GM21717 (cell line): ENCODE results near the gene LRMDA.
"Not testable (repeated sequence)": the region's sequence is repeated elsewhere in the genome, so short reads cannot be mapped to it uniquely, and the experiment has no call there.

Source experiments
- ATAC-seq: cut with Tn5 transposase; IDR thresholded peaks from one replicate; pipeline ENCODE4 v1.9.1; 2021; ENCODE audit warnings: mild to moderate bottlenecking, moderate library complexity; ENCODE audit not compliant: unreplicated experiment

LRMDA gene

DNA sequence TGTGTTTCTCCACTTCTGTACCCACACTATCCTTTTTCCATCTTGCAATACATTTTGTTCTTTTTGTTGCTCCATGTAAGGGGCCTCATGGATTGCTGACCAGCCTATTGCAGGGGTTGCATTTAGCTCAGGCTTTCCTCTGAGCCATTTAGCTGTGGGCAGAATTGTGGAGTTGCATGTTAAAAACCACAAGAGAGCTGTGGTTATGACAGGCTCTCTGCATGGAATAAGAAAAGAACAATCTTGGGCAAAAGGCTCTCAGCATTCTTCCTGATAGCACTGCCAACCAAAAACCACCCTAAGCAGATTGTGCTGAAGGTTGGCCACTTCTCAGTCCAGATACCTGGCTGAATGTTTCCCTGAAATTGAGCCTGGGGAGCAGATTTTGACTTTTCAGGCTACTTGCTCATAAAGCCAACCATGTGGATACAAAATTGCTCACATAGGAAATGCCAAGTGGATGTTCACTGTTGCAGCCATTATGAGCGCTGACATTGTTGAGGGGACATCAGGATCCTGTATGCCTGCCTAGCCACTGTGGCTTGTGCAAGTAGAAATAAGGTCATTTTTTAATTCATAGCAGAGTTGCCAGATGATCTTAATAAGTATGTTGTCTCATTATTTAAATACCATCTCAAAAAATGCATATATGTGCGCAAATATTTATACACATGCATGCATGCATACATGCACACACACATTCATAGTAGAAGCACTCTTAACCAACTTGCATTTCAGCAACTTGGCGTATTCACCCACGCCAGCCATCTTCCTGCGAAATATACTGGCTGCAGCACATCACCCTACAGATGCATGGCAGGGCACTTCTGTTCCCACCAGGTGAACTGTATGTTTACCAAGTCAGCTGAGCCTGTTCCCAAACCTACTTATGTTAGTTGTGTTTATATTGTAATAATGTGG lies 695.4 kb downstream of the LRMDA start:
- no peak for ATAC-seq

DNA sequence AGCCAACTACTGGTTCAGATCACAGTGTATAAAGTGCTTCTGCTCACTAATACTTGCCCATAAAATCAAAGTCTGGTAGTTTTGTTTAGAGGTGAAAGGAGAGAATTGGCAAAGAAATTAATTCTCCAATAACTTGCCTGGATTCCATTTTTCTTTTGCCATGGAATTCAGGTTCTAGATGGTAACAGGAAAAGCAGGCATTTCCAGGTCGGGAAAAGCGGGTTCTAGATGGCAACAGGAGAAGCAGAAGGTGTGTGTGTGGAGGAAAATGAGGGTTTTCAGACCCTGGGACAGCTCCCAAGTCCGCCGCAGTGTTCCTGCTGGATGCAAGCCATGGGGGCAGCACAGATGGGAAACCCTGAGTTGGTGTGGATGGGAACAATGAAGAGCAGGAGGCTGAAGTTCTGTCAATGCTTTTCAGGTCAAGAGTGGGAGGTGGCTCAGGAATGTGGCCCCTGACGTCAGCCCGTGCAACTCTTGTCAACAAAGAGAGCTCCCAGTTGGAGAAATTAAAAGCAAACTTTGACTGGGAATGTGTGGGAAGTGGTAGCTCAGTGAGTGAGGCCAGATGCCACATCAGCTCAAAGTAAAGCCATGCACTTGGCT lies 696.7 kb downstream of the LRMDA start:
- no peak for ATAC-seq

DNA sequence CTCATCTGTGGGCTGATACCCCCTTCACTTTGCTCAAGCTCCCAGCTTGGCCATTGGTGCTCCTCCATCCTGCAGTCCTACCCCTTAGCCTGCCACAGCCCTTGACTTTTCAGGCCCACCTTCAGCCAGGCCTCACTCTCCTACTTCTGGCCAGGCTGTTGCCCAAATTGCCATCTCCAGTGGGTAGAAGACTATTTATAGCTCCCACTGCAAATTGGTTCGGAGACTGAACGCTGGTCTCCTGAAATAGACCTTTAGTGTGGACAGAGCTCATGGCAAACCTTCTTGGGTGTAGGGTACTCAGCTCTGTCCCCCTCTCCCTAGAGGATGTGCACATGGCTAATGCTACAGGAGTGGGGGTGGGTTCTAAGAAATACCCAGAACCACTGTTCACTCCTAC lies 697.8 kb downstream of the LRMDA start:
- ATAC-seq: no peak

DNA sequence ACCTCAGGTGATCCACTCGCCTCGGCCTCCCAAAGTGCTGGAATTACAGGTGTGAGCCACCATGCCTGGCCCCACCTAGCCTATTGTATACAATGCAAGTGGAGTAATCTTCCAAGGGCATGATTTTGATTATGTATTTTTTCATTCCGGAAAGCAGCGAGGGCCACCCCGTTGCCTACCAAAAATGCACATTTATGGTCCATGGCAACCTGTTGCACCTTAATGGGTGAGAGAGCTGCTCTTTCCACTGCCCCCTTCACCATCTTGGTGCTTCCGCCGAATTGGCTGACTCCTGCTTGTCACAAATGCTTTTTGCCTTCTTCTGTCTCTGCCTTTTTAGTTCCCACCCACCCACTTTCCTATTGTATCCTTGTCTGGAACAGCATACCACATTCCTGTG lies 699.5 kb downstream of the LRMDA start:
- ATAC-seq: no peak

DNA sequence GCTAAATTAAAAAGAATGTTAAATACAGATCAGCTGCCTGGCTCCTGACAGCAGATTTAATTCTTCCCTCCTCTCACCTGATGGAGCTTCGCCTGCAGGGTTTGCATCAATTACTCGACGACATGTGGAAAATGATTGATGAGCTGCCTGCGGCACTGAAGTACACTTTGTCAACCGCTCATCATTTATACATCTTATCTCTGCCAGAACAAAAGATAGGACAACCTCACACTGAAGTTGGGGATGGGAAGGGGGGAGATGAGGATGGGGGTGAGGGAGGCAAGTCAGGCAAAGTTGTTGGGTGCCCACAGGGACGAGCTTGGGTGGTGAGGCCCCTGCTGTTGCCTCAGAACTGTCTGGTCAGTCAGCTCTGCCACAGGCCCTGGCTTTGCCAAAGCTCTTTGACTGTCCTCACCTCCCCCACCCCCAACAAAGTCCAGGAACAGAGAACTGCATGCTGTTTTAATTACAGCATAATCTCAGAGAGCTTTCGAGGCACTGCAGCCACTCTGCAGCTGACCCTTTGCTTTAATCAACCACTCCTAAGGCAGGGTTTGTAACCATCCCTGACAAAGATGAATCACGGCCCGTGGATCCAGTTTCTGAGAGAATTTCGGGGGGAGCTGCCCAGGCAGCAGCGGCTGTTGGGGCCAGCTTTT lies 702.3 kb downstream of the LRMDA start:
- no peak for ATAC-seq

DNA sequence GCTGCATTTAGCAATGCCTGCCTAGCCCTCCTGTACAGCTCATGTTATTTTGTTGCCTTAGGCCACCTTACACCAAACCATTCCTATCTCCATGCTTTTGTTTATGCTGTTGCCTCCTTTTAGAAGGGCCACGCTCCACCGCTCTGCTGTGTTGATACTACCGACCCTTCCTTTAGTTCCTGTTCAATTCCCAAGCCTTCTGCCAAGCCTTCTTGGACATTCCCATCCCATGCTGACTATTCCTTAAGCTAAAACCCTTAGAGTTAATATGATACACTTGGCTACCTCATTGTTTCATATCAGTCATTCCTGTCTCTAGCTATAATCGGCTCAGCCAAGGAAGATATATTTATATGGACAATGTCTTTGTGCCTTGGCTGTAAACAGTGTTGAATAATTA lies 705.5 kb downstream of the LRMDA start:
- no peak for ATAC-seq

DNA sequence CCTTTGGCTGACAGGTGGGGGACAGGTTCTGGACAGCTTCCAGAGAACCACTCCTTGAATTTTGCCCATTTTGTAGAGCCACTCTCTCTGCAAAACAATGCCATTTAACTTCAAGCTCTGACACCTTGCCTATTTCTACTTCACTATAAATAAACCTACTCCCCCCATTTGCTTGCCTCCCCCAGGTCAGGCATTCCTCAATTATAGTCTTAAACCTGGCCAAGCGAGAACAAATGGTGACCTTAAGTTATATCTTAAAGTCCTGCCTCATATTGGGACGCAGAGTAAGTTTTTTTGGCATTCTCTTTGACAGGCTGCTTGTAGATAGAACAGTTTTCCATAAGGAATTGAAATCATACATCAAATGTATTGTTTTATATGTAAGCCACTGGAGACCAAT lies 706.9 kb downstream of the LRMDA start:
- ATAC-seq: no peak

DNA sequence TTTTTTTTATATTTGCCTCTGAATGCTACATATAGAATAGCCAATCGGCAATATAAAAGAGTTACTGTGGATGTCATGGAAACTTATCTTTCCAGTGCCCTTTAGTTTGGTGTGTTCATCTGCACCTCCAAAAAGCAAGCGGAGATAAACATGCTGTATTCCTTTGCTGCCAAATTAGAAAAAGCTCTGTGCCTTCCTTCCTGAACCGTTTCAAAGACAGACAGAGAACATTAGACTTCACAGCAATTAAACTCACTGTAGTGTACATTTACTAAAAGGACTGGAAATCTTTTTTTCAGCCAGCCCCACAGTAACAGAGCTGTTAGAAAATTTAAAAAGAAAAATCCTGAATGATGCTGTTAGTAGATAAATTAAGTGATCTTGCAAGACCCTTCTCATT lies 707.5 kb downstream of the LRMDA start:
- no peak for ATAC-seq

DNA sequence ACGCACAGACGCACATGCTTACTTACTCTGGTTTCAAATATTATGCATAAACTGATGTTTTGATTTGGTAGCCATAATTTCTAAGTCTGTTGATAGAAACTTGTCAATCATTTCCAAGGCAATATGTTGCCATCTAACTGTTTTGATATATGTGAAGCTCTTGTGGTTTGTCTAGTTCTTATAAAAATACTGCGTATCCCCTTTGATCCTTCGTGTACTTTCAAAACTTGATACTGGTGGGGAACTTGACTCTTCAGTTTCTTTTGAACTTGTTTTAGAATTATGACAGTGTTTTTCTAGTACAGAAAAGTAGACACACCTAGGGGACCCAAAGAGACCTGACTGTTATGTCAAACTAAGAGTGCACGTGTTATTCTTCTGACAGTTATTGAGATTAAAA lies 708.0 kb downstream of the LRMDA start:
- ATAC-seq: no peak

DNA sequence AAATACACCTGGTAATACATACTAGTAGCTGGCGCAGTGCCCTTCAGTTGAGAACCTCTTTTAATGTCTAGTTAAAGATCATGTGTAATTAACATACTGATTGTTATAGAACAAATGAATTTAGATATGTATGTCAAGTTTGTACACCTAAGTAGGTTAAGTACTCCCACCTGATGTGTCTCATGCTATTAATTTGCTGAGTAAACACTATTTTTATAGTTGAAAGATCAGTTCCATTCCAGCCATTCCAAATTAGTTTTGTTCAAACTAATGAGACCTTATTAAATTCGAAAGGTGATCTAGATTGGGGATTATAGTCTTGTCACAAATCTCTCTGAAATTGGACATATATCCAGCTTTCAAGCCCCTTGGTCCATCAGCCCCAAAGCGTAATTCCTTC lies 710.0 kb downstream of the LRMDA start:
- no peak for ATAC-seq

DNA sequence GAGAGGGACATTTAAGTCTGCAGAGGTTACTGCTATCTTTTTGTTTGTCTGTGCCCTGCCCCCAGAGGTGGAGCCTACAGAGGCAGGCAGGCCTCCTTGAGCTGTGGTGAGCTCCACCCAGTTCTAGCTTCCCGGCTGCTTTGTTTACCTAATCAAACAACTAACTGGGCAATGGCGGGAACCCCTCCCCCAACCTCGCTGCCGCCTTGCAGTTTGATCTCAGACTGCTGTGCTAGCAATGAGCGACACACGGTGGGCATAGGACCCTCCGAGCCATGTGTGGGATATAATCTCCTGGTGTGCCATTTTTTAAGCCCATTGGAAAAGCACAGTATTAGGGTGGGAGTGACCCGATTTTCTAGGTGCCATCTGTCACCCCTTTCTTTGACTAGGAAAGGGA lies 716.8 kb downstream of the LRMDA start:
- not testable (repeated sequence) for ATAC-seq

DNA sequence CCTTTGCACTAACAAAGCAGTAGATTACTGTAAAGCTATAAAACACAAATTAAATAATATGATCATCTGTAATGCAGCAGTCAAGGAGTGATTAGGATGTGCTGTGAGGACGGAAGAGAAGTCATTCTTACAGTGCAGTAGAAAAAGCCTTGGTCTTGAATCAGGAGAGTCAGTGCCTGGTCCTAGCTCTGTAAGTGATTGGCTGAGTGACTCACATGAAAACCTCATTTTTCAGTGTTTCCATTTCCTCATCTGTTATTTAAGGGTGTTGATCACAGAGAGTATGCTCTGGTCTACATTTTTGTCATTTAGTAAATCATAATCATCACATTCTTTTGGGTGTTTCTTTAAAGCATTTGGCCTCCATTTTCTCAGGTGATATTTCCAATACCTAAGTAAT lies 717.8 kb downstream of the LRMDA start:
- no peak for ATAC-seq

DNA sequence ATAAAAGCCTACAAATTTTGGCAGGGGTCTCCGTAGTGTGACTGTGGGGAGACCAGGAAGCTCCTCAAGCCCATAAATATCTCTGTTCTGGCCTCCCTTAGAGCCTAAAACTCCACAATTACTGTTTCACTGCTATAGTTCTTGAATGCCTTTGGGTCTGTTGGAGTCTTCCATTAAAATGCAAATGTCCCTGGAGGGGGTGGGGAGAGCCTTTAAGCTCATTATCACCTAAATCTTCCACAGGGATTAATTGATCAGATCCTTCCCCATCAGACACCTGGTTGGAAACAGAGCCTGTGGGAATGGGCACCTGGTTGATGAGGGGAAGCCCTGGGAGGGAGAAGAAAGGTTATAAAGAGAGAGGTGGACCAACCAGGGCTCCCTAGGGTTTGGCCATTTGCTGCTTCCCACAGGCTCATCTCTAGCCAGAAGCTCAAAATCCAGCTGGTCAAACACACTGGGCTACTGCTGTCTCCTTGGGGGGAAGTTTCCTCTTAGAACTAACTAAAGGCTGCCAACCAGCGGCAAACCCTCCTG lies 718.2 kb downstream of the LRMDA start:
- ATAC-seq: no peak

DNA sequence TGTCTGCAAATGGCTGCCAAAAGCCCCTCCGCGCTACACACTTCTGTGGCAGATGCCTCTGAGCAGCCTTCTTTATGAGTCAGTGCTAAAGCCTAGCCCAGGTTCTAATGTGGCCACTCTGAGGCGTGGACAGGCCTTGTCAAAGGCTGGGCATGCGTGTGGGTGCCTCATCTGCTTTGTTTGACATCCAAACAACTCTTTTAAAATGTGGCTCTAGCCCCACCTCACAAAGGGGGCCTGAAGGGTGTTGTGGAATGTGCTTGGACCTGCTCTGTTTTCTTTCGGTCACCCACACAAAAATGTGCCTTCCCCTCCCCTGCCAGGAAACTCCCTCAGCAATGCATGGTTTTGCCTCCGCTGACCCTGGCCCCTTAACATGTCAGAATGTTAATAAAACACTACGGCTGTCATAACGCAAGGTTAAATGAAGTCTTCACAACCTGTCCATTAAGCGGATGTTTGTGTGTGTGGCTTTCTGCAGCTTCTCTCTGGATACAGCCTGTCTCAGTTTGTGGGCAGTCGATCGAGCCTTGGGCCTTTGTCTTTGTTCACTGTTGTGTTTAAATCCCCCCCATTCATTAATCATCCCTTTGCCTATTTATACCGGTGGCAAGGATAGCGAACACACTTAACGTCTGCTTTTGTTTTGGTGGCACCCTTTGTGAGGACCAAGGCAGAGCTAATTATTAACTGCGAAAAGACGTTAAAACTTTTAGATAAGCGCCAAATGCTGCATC lies 718.9 kb downstream of the LRMDA start:
- ATAC-seq: no peak

DNA sequence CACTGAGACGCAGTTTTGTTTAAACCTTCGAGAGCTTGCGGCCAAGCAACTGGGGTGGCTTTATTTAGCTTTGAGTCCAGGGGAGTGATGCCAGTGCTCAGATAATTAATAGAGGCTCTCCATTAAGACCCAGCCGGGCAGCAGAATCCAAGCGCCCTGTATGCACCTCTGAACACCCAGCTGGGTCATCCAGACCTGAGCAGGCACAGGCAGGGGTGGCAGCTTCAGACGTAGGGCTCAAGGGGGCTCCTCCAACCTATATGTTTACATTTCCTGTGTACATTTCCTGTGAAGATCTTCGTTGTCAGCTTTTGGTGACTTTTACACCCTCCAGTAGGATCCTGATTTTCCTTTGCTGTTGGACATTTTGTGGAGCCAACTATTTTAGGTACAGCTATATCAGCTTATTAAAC lies 719.5 kb downstream of the LRMDA start:
- ATAC-seq: no peak

DNA sequence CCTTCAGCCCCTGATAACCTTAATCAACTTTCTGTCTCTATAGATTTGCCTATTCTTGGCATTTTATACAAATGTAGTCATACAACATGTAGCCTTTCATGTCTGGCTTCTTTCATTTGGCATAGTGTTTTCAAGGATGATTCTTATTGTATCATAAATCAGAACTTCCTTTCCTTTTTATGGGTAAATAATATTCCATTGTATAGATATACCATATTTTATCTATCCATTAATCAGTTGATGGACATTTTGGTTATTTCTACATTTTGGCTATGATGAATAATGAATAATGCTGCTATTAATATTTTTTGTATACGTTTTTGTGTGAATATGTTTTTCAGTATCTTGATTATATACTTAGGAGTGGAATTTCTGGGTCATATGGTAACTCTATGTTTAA lies 720.8 kb downstream of the LRMDA start:
- ATAC-seq: no peak

DNA sequence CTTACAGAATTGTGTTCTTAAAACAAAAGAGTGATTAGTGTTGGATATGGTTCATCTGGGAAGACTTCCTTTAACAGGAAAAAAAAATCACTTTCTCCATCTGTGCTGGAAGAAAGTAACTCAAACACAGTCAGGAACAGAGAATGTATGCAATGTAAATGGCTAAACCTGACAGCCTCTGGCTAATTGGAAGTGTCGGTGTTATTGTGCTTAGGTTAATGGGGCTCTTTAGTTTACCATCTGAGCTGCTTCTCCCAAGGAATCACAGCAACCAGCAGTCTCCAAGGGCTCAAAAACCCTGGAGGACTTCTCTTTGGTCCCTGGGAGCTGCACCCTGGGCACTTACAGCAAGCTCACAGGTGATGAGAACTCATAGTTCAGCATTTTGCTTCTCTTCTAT lies 724.5 kb downstream of the LRMDA start:
- no peak for ATAC-seq

DNA sequence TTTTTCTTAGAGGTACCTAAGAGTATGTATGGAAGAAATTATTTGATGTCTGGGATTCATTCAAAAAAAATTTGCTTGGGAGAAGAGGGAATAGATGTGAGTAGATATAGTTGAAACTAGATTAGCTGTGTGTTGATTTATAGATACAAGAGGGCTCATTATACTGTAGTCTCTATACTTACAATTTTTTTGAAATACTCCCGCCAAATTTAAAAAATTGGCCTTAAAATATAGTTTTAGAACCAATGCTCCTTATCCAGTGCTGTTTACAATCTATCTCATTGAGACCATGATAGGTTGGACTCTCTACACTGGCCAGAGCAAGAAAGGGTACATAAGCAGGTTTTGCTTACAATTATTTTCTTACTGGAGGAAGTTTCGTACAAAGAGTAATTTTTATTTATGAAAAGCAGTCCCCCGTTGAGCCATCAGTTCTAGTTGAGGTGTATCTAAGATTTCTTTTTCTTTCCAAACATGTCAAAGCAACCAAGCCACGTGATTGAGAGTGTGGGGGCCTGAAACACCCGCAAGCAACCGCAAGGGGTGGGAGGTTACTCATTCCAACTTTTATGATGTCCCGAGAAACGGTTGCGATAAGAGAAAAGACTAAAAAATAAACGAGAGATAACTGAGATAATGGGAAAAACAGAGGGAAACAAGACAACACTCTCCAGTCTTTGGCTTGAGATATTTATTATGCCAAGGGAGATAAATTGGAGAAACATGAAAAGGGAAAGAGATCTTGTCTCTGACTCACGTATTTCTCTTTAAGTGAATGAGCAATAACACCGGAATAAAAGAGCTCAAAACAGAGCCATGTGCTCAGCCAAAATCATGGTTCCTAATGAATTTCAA lies 729.2 kb downstream of the LRMDA start:
- no peak for ATAC-seq

DNA sequence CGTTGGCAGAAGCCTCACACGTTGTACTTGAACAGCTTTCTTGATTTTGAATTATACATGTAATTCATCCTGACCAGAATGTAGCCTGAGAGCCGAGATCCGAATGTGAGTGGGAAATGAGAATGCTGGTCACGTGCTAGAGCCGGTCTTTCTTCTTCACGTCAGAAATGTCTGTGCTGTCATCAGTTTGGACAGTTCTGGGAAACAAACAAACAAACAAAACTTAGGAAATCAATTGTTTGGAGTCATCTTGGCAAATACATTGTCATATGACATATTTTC lies 729.8 kb downstream of the LRMDA start:
- no peak for ATAC-seq

DNA sequence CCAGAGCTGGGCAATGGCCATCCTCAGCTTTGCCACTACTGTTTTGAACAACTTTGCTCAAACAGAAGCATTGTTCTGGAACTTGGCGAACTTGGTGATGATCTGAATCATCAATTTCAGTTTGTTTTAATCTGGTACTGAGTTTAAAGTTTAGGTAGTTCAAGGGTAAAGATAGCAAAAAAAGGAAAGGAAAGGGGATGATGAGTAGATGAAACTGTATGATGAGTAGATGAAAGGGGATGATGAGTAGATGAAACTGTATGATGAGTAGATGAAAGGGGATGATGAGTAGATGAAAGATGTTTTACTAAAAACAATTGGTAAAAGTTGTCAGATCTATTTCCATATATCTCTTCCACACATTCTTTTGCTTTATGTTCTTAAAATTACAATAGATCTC lies 737.0 kb downstream of the LRMDA start:
- ATAC-seq: no peak
